HepG2 (cell line): ENCODE data around the gene ATP4A. TPM values are rescaled to one million over a fixed set of nuclear protein-coding genes. Genes with fewer than 3 reads are reported as not detected.

Experiments used
- CHD4 ChIP-seq: fragments of 200-600 bp; sonication (generic); IDR thresholded peaks from 2 replicates; pipeline ENCODE4 v1.7.0; 2017; ENCODE audit warnings: mild to moderate bottlenecking, low read length, borderline replicate concordance
- CTCF ChIP-seq: sonication (generic); formaldehyde crosslinking; IDR thresholded peaks from 2 replicates; pipeline ENCODE4 v1.5.0; 2020; ENCODE audit warnings: mild to moderate bottlenecking, missing genetic modification reagents, moderate library complexity
- GABPA ChIP-seq, 2 experiments: IDR thresholded peaks; 2 replicates each; pipeline ENCODE4 v1.6.1; 2011 to 2016; ENCODE audit warnings: low read depth in 2 of 2, low read length in 1 of 2, missing biosample characterization in 1 of 2, missing genetic modification characterization in 1 of 2
- GATAD1 ChIP-seq: IDR thresholded peaks from 2 replicates; pipeline ENCODE4 v1.6.1; 2016; ENCODE audit warnings: missing genetic modification reagents, missing compliant biosample characterization
- GLI4 ChIP-seq: sonication (generic); formaldehyde crosslinking; IDR thresholded peaks from 2 replicates; pipeline ENCODE4 v1.5.1; 2020; ENCODE audit warnings: missing genetic modification reagents, mild to moderate bottlenecking, moderate library complexity, borderline replicate concordance
- HMGXB4 ChIP-seq, 2 experiments: sonication (generic) in 1 of 2; formaldehyde crosslinking in 1 of 2; IDR thresholded peaks; 2 replicates each; pipeline versions ENCODE4 v1.4.0 to v1.6.1; 2018 to 2020; ENCODE audit warnings: missing genetic modification reagents in 2 of 2, borderline replicate concordance in 1 of 2, low read depth in 1 of 2, mild to moderate bottlenecking in 1 of 2, missing biosample characterization in 1 of 2
- KMT2A ChIP-seq: sonication (generic); formaldehyde crosslinking; IDR thresholded peaks from 2 replicates; pipeline ENCODE4 v1.4.0; 2020; ENCODE audit warnings: missing genetic modification reagents
- RAD21 ChIP-seq: fragments of 450-650 bp; formaldehyde crosslinking; IDR thresholded peaks from 2 replicates; pipeline ENCODE4 v1.5.0; 2020; ENCODE audit warnings: mild to moderate bottlenecking
- SMC3 ChIP-seq: IDR thresholded peaks from 2 replicates; pipeline ENCODE4 v1.6.1; 2011; ENCODE audit warnings: low read length, improper control_type of control experiment
- ZBTB33 ChIP-seq: sonication (generic); formaldehyde crosslinking; IDR thresholded peaks from 2 replicates; pipeline ENCODE4 v1.4.0; 2020; ENCODE audit warnings: missing genetic modification reagents
- ZBTB49 ChIP-seq: sonication (generic); formaldehyde crosslinking; IDR thresholded peaks from 2 replicates; pipeline ENCODE4 v1.4.0; 2020; ENCODE audit warnings: missing genetic modification reagents, borderline replicate concordance
- ZNF282 ChIP-seq: fragments of 450-650 bp; IDR thresholded peaks from 2 replicates; pipeline ENCODE4 v1.6.1; 2018; ENCODE audit not compliant: partially characterized antibody
- ZNF350 ChIP-seq: sonication (generic); formaldehyde crosslinking; IDR thresholded peaks from 2 replicates; pipeline ENCODE4 v1.4.0; 2020; ENCODE audit warnings: mild to moderate bottlenecking, low read depth, missing genetic modification reagents, borderline replicate concordance
- ZNF792 ChIP-seq: IDR thresholded peaks from 2 replicates; pipeline ENCODE4 v1.6.1; 2016
- polyA plus RNA-seq, 8 experiments: library from polyadenylated mRNA; depleted of rRNA in 3 of 8; stranded (reverse) in 7 of 8; unstranded in 1 of 8; fragments of >200 nt; fragmentation: Illumina TruSeq in 4 of 8; extraction: Trizol in 4 of 8; gene quantifications; 2 replicates each; pipeline versions ENCODE4 v1.2.1 to v1.2.3, GENCODE V29; 2011 to 2016; ENCODE audit warnings: low read depth in 4 of 8, missing spikeins in 1 of 8, mixed read lengths in 1 of 8; ENCODE audit not compliant: insufficient read depth in 1 of 8
- total RNA-seq, 5 experiments: library from RNA; depleted of rRNA; stranded (reverse); fragments of >200 nt; fragmentation: Illumina TruSeq; extraction: Trizol; gene quantifications; 2 replicates each; pipeline ENCODE4 v1.2.3, GENCODE V29; 2016; ENCODE audit warnings: low read depth in 1 of 5

ATP4A gene
- total and polyA plus RNA-seq, 2 of the 13 experiments (the other 11 are each of a cell fraction or from before 2014, with no cell fraction given) = 0.08 to 0.11 TPM

GRCh38 chr19:35592226-35592625 is 28.8 kb upstream of the ATP4A start (continued):
- TF ChIP-seq ZBTB33 (CRISPR knock-in tag) (no peak), ZBTB49 (no peak), CHD4 (no peak), ZNF282 (no peak), ZNF350 (no peak), GATAD1 (CRISPR knock-in tag) (no peak), CTCF (CRISPR knock-in tag) (peak; percentile 82), GABPA (IDR thresholded peaks at IDR 0.05; ENCODE audit: low read depth, low read length) (no peak), GABPA (CRISPR knock-in tag; IDR thresholded peaks at IDR 0.05; ENCODE audit: low read depth) (no peak), HMGXB4 (CRISPR knock-in tag; IDR thresholded peaks at IDR 0.05; ENCODE audit: borderline replicate concordance in 1 of 2, low read depth in 1 of 2) (no peak), GLI4 (CRISPR knock-in tag) (no peak), SMC3 (peak; percentile 41; the same call in 1 of the 2 replicates), RAD21 (peak; percentile 62; the same call in 1 of the 2 replicates), ZNF792 (CRISPR knock-in tag) (no peak), KMT2A (CRISPR knock-in tag) (no peak)
